ENCODE data around the gene ATG16L1.

DNA sequence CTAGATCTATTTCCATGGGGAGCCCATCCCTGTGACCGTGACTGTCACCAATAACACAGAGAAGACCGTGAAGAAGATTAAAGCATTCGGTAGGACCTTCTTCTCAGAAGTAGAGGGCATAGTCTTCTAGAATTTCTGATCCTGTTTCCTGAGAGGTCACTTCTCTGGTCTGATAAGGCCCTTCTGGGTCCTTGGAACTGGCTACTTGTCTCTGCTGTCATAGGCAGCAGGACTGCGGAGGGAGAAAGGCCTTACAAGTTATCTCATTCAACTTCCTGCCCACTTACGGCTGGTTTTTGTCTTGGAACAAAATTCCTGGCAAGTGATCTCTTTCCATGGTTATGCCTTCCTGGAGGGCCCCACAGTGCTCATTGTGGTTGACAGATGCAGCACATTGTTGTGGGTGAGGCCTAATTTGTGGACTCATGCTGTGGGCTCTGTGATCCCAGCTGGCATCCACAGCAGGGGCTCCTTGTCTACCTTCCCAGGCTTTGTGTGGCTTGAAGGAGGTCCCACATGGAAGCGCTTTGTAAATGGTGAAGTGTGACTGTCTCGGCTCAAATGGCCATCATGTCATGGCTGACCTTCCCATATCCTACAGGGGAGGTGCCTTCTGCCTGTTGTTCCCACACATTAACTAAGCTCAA, 78.1 kb downstream of the ATG16L1 start:
- TF ChIP-seq, protein P1, sequence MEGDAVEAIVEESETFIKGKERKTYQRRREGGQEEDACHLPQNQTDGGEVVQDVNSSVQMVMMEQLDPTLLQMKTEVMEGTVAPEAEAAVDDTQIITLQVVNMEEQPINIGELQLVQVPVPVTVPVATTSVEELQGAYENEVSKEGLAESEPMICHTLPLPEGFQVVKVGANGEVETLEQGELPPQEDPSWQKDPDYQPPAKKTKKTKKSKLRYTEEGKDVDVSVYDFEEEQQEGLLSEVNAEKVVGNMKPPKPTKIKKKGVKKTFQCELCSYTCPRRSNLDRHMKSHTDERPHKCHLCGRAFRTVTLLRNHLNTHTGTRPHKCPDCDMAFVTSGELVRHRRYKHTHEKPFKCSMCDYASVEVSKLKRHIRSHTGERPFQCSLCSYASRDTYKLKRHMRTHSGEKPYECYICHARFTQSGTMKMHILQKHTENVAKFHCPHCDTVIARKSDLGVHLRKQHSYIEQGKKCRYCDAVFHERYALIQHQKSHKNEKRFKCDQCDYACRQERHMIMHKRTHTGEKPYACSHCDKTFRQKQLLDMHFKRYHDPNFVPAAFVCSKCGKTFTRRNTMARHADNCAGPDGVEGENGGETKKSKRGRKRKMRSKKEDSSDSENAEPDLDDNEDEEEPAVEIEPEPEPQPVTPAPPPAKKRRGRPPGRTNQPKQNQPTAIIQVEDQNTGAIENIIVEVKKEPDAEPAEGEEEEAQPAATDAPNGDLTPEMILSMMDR (IDR thresholded peaks at IDR 0.05; ENCODE audit: low read length), result no peak
- no peak for TF ChIP-seq EZH2 (IDR thresholded peaks at IDR 0.05; ENCODE audit: borderline replicate concordance, low read length)

All from OCI-LY1 (cell line).